Skin epidermis (tissue), 12 donors: Measurements from ENCODE around the gene LIN9.

Experiments used
- H3K27ac ChIP-seq, 21 experiments: fragments of 200-600 bp; sonication (generic) in 11 of 21; one replicate each; pipeline ENCODE4 v1.5.0; 2020; ENCODE audit warnings: mild to moderate bottlenecking in 3 of 21, inconsistent platforms in 2 of 21, moderate library complexity in 2 of 21
- H3K4me3 ChIP-seq, 7 experiments: fragments of 200-600 bp; sonication (generic) in 2 of 7; one replicate each; pipeline ENCODE4 v1.5.0; 2020; ENCODE audit warnings: inconsistent platforms in 2 of 7, mild to moderate bottlenecking in 2 of 7, moderate library complexity in 1 of 7

LIN9 gene

DNA sequence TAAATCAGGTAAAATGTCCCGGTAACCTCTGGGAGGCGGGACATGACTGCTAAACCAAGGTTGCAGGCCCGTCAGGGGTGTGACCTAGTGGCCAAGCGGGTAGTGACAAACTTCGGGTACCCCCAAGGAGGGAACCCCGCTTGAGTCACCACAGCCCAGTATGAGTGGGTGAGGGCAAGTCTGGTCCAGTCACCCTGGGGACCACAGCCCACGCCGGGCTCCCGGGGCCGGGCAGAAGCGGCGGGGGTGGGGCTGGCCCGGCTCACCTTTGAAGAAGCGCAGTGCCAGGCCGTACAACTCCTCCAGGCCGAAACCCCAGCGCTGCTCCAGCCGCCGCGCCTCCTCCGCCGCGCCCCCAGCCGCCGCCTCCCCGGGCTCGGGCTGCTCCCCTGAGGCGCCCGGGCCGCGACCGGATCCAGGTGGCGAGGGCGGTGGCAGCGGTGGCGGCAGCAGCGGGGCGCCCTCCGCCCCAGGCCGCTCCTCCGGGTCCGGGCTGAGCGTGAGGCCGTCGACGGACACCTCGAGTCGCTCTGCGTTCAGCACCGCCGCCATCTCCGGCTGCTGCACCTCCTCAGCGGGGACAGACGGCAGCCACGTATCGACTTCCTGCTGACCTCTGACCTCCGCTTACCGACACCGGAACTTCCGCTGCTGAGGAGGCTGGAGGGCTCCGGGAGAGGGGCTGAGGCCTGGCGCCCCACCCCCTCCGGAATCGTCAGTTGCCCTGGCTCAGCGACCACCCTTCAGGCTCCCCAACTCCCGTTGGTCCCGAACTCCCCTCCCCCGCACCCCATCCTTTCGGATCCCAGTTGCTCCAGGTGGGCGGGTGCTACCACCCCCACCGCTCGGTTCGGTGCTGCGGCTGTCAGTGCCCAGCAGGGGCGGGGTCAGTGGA is 122.6 kb downstream of the LIN9 start, which contains the start of gene ACBD3:
ACBD3 (minus strand) TSS at position 618 of the 895 bp plus-strand sequence; CDS start at position 552, 66 bp downstream.
- H3K27ac ChIP-seq: peak within 1 kb of the TSS; percentile 83 to 98 (median 95)
- H3K4me3 ChIP-seq: peak within 1 kb of the TSS; percentile 57 to 87 (median 78)

DNA sequence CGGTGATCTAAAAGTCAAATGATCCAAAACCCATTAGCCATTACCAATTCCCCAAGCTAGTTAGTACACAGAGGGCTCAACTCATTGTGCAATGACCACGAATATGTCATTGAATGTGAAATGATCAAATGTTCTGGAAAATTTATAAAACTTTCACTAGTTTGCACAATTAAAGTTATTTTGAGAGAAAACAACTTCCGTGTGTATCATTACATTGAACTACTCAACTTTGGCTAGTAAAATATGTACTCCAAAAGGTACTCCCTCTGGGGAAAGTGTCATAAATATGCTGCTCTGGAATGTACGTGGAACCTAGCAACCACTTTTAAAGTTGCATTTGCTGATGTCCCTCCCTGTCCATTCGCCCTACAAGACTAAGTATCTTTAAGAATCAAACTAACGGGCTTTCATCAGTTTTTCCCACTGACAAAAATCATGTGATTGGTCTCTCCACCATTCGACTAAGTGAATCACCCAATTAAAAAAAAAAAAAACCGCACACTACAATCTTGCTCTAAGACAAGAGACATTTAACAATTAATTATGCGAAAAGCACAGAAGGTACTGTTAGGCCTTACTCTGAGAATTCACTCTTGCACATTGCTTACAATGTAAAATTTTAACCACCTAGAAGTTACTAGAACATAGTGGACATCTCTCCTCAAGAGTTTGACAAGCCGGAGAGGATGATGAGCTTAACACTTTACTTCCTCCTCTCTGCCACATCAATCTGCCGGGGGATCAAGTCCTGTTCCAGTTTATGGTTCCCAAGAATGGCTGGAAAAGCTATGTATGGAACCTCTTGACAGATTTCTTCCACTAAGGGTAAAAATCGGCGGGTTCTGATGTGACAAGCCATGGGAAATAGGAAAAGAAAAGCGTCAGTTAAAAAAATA is 123.6 kb downstream of the LIN9 start:
- Histone ChIP-seq H3K4me3 (peak overlapping the region; percentile 57 to 87 (median 78)), H3K27ac (peak overlapping the region in 20 of 21 experiments; percentile 83 to 98 (median 94))

DNA sequence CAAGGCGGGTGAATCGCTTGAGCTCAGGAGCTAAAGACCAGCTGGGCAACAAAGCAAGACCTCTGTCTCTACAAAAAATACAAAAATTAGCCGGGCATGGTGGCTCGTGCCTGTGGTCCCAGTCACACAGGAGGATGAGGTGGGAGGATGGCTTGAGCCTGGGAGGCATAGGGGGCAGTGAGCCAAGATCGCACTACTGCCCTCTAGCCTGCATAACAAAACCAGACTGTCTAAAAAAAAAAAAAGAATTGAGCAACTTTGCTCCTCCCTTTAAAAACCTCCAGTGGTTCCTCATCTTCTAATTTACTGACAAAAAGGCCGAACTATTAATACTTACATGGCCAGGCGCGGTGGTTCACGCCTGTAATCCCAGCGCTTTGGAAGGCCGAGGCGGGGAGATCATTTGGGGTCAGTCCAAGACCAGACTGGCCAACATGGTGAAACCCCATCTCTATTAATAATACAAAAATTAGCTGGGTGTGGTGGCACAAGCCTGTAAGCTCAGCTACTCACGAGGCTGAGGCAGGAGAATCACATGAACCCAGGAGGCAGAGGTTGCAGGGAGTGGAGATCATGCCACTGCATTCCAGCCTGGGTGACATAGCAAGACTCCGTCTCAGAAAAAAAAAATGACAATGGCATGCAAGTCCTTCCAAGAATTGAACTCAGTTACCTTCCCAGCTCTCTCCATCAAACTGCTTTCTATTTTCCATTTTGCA is 126.8 kb downstream of the LIN9 start:
- H3K4me3 ChIP-seq: no peak overlapping the region
- H3K27ac ChIP-seq: peak overlapping the region in 5 of 21 experiments; percentile 11 to 65 (median 44)
